ENCODE data around the gene RCE1.

Gene RCE1

GRCh38 chr11:66857234-66857926 lies 14.1 kb downstream of the RCE1 start:
- DNase-seq (ENCODE audit: low spot score) = peak; percentile 21

GRCh38 chr11:66857927-66858185 lies 14.6 kb downstream of the RCE1 start:
- no peak for DNase-seq (ENCODE audit: low spot score)

GRCh38 chr11:66858186-66858938 lies 15.1 kb downstream of the RCE1 start:
- no peak for DNase-seq (ENCODE audit: low spot score)

- DNase-seq (ENCODE audit: low spot score) = no peak
These were observed 15.9 kb downstream of the RCE1 start for GRCh38 chr11:66858939-66859685.

GRCh38 chr11:66859686-66860448 lies 16.6 kb downstream of the RCE1 start:
- DNase-seq (ENCODE audit: low spot score) = no peak

GRCh38 chr11:66860449-66860831 lies 17.2 kb downstream of the RCE1 start:
- DNase-seq (ENCODE audit: low spot score) = no peak

- no peak for DNase-seq (ENCODE audit: low spot score)
These were observed 18.0 kb downstream of the RCE1 start for GRCh38 chr11:66861038-66861773.

GRCh38 chr11:66861774-66862558 lies 18.7 kb downstream of the RCE1 start:
- DNase-seq (ENCODE audit: low spot score) = no peak

- no peak for DNase-seq (ENCODE audit: low spot score)
These were observed 19.4 kb downstream of the RCE1 start for GRCh38 chr11:66862559-66863037.

GRCh38 chr11:66863428-66864125 lies 20.3 kb downstream of the RCE1 start:
- DNase-seq (ENCODE audit: low spot score) = no peak

GRCh38 chr11:66864172-66864901 lies 21.1 kb downstream of the RCE1 start:
- DNase-seq (ENCODE audit: low spot score) = no peak

GRCh38 chr11:66864924-66865697 lies 21.9 kb downstream of the RCE1 start:
- no peak for DNase-seq (ENCODE audit: low spot score)

- DNase-seq (ENCODE audit: low spot score) = no peak
These were observed 22.8 kb downstream of the RCE1 start for GRCh38 chr11:66866007-66866406.

GRCh38 chr11:66866511-66866986 lies 23.3 kb downstream of the RCE1 start:
- no peak for DNase-seq (ENCODE audit: low spot score)

- no peak for DNase-seq (ENCODE audit: low spot score)
These were observed 24.3 kb downstream of the RCE1 start for GRCh38 chr11:66867425-66868040.

- no peak for DNase-seq (ENCODE audit: low spot score)
These were observed 25.0 kb downstream of the RCE1 start for GRCh38 chr11:66868082-66868725.

- no peak for DNase-seq (ENCODE audit: low spot score)
These were observed 25.7 kb downstream of the RCE1 start for GRCh38 chr11:66868726-66869566.

All from AG20443 (cell line).